MCF 10A (cell line): ENCODE measurements around the gene TRIM26. TPM values are rescaled to one million over a fixed set of nuclear protein-coding genes. Genes with fewer than 3 reads are reported as not detected.
"Not testable (repeated sequence)": the region's sequence is repeated elsewhere in the genome, so short reads cannot be mapped to it uniquely, and the experiment has no call there.

Experiments
- BruUV-seq: library from RNA; stranded (reverse); fragments of 400-500 nt; replicated peaks from 2 replicates; lab custom pipeline; 2021; lab: Mats Ljungman, UMichigan
- CTCF ChIA-PET: fragments of 300-600 bp; sonication (Branson Sonifier 250); formaldehyde crosslinking; extraction: SDS; loops from one replicate; lab custom pipeline; 2021; ENCODE audit warnings: antibody characterized with exemption, inconsistent platforms; lab: Yijun Ruan, JAX
- POLR2A ChIA-PET: fragments of 300-600, 350-650 bp; sonication (Branson Sonifier 250); formaldehyde crosslinking; extraction: SDS; loops from one replicate; lab custom pipeline; 2020; ENCODE audit warnings: antibody characterized with exemption, inconsistent platforms; lab: Yijun Ruan, JAX
- DNase-seq: peaks from one replicate; pipeline ENCODE4 v3.0.0-alpha.2; 2018; ENCODE audit not compliant: unreplicated experiment
- H3K27ac Mint-ChIP-seq: one replicate; pipeline ENCODE4 v1.8.0; 2022; ENCODE audit warnings: mild to moderate bottlenecking, low read depth, mixed read lengths; ENCODE audit not compliant: unreplicated experiment
- H3K27me3 Mint-ChIP-seq: one replicate; pipeline ENCODE4 v1.8.0; 2022; ENCODE audit warnings: mixed read lengths; ENCODE audit not compliant: insufficient read depth, unreplicated experiment
- H3K36me3 Mint-ChIP-seq: one replicate; pipeline ENCODE4 v1.8.0; 2022; ENCODE audit warnings: mild to moderate bottlenecking, moderate library complexity, mixed read lengths; ENCODE audit not compliant: insufficient read depth, unreplicated experiment
- H3K4me1 Mint-ChIP-seq: one replicate; pipeline ENCODE4 v1.8.0; 2022; ENCODE audit warnings: mixed read lengths; ENCODE audit not compliant: insufficient read depth, unreplicated experiment
- H3K4me3 Mint-ChIP-seq: one replicate; pipeline ENCODE4 v1.8.0; 2022; ENCODE audit warnings: mild to moderate bottlenecking, moderate library complexity, mixed read lengths; ENCODE audit not compliant: unreplicated experiment
- H3K9me3 Mint-ChIP-seq: one replicate; pipeline ENCODE4 v1.8.0; 2022; ENCODE audit warnings: mixed read lengths; ENCODE audit not compliant: unreplicated experiment
- intact Hi-C: fragments of 100-400 bp; cut with micrococcal nuclease; formaldehyde crosslinking; loops from 2 replicates; pipeline ENCODE4 v1.14.1; 2022
- total RNA-seq: library from RNA; stranded (reverse); gene quantifications from 2 replicates; pipeline ENCODE4 v1.2.3, GENCODE V29; 2022
- TF ChIP-seq, protein P1 (sequence below): fragments of 200-600 bp; IDR thresholded peaks from one replicate; pipeline ENCODE4 v1.8.0; 2022; ENCODE audit warnings: antibody characterized with exemption, mild to moderate bottlenecking; ENCODE audit not compliant: unreplicated experiment

Gene TRIM26
- total RNA-seq, 1 experiment from 2014 or later: 60.6 TPM

DNA sequence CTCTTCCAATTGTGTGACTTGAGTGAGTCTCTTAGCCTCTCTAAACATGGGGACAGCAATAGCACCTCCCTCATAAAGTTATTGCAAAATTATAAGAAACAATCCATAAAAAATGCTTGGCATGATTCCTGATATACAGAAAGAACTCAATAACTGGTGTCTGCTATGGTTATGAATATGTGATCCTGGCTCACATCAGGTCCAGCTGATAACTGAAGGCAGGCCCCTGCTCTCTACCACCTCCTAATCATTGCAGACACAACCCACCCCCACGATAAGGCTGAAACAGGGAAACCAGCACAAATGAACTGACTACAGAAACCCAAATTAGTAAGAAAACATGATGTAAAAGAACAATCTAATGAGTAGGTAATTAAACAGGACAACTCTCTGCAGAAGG lies 44.5 kb downstream of the TRIM26 start:
- Mint-ChIP-seq H3K27me3 (peaks cover 9% of the 10 kb centered on the region), H3K27ac (no peak overlapping the region), H3K9me3 (no peaks in the 10 kb centered on the region), H3K4me3 (no peak overlapping the region), H3K36me3 (no peaks in the 10 kb centered on the region), H3K4me1 (no peaks in the 10 kb centered on the region)
- DNase-seq: no peak
- BruUV-seq: no TSS peak
- intact Hi-C loops: no loop called here
- POLR2A ChIA-PET: interaction anchor here (0.9 to 1.0 kb wide), 2 partner anchors 14 to 67 kb away, joined by 3 read pairs; no protein-coding TSS in a partner anchor
- CTCF ChIA-PET: interaction anchor here (0.6 to 3.1 kb wide), 9 partner anchors 21 to 813 kb away, joined by 3 to 24 read pairs (median 4); no protein-coding TSS in a partner anchor
- TF ChIP-seq, protein P1, sequence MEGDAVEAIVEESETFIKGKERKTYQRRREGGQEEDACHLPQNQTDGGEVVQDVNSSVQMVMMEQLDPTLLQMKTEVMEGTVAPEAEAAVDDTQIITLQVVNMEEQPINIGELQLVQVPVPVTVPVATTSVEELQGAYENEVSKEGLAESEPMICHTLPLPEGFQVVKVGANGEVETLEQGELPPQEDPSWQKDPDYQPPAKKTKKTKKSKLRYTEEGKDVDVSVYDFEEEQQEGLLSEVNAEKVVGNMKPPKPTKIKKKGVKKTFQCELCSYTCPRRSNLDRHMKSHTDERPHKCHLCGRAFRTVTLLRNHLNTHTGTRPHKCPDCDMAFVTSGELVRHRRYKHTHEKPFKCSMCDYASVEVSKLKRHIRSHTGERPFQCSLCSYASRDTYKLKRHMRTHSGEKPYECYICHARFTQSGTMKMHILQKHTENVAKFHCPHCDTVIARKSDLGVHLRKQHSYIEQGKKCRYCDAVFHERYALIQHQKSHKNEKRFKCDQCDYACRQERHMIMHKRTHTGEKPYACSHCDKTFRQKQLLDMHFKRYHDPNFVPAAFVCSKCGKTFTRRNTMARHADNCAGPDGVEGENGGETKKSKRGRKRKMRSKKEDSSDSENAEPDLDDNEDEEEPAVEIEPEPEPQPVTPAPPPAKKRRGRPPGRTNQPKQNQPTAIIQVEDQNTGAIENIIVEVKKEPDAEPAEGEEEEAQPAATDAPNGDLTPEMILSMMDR: no peak

DNA sequence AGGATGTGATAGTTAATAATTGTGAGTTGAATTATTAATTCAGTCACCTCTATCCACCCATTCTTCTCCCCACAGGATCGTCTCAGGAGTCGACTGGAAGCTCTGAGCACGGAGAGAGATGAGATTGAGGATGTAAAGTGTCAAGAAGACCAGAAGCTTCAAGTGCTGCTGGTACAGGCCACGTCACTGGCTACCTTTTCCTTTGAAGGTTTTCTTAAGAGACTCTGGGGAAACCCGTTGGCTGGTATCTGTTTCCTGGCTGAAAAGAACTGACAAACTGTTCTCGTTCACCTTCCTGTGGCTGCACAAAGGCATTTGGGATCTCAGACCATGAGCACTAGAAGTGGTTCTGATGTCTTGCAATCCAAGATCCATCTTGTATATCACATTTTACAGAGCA lies 46.1 kb downstream of the TRIM26 start:
- TF ChIP-seq, protein P1: no peak
- BruUV-seq: no TSS peak
- no peak for DNase-seq
- H3K27ac Mint-ChIP-seq: no peak overlapping the region
- ChIA-PET CTCF (interaction anchor here (1.2 to 3.1 kb wide), 4 partner anchors 13 to 62 kb away, joined by 5 to 24 read pairs (median 8); no protein-coding TSS in a partner anchor), POLR2A (interaction anchor here (1.1 to 1.2 kb wide), 2 partner anchors 45 to 93 kb away, joined by 3 read pairs; no protein-coding TSS in a partner anchor)
- no peaks in the 10 kb centered on the region for H3K9me3 Mint-ChIP-seq
- H3K36me3 Mint-ChIP-seq: no peaks in the 10 kb centered on the region
- H3K4me1 Mint-ChIP-seq: no peaks in the 10 kb centered on the region
- intact Hi-C loops: no loop called here
- peaks cover 9% of the 10 kb centered on the region for H3K27me3 Mint-ChIP-seq
- no peak overlapping the region for H3K4me3 Mint-ChIP-seq

DNA sequence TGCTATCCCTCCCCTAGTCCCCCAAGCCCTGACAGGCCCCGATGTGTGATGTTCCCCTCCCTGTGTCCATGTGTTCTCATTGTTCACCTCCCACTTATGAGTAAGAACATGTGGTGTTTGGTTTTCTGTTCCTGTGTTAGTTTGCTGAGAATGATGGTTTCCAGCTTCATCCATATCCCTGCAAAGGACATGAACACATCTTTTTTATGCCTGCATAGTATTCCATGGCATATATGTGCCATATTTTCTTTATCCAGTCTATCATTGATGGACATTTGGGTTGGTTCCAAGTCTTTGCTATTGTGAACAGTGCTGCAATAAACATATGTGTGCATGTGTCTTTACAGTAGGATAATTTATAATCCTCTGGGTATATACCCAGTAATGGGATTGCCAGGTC lies 48.0 kb downstream of the TRIM26 start:
- H3K36me3 Mint-ChIP-seq, intact Hi-C loops, H3K27me3 Mint-ChIP-seq, POLR2A ChIA-PET, H3K27ac Mint-ChIP-seq, H3K4me3 Mint-ChIP-seq, H3K4me1 Mint-ChIP-seq, DNase-seq, H3K9me3 Mint-ChIP-seq, BruUV-seq: not testable (repeated sequence)
- CTCF ChIA-PET: interaction anchor here (0.7 to 2.7 kb wide), 3 partner anchors 34 to 163 kb away, joined by 3 to 13 read pairs (median 4); no protein-coding TSS in a partner anchor

DNA sequence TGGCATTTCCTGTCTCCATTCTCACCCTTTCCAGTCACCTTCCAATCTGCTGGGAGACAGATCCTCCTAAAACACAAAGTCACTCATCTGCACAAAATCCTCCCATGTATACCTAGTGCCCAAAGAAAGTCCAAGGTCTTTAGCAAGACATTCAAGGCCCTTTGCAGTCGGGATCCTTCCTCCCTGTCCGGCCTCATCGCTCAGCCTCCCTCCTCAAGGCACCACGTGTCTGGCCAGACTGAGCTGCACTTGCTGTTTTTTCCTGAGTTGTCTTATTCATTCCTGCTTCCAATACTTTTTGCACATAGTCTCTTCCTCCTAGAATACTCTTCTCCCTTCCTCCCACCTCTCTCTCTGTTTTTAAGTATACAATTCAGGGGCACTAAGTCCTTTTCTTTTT lies 48.5 kb downstream of the TRIM26 start:
- Mint-ChIP-seq H3K27ac (no peak overlapping the region), H3K27me3 (no peaks in the 10 kb centered on the region), H3K4me3 (no peak overlapping the region), H3K36me3 (no peaks in the 10 kb centered on the region), H3K4me1 (no peaks in the 10 kb centered on the region), H3K9me3 (no peaks in the 10 kb centered on the region)
- no TSS peak for BruUV-seq
- POLR2A ChIA-PET: no interaction called here
- TF ChIP-seq, protein P1: no peak
- CTCF ChIA-PET: interaction anchor here (0.6 to 2.7 kb wide), 4 partner anchors 11 to 163 kb away, joined by 3 to 13 read pairs (median 4); no protein-coding TSS in a partner anchor
- no peak for DNase-seq
- intact Hi-C loops: no loop called here
